PC-9 (cell line): ENCODE results near the gene PORCN. TPM values are rescaled to one million over a fixed set of nuclear protein-coding genes. Genes with fewer than 3 reads are reported as not detected.

ENCODE experiments used
- BruUV-seq: library from RNA; stranded (reverse); fragments of 400-500 nt; replicated peaks from 2 replicates; lab custom pipeline; 2021; lab: Mats Ljungman, UMichigan
- CTCF ChIA-PET: fragments of 300-600 bp; sonication (Branson Sonifier 250); formaldehyde crosslinking; loops from one replicate; lab custom pipeline; 2022; ENCODE audit warnings: antibody characterized with exemption; lab: Charles Lee
- POLR2A ChIA-PET: fragments of 300-600 bp; sonication (Branson Sonifier 250); formaldehyde crosslinking; loops from one replicate; lab custom pipeline; 2022; ENCODE audit warnings: antibody characterized with exemption; ENCODE audit not compliant: unreplicated experiment; lab: Charles Lee
- DNase-seq, 2 experiments: peaks; one replicate each; pipeline versions ENCODE4 v3.0.0 to v3.0.0-alpha.2; 2015 to 2022; ENCODE audit warnings: mixed read lengths in 1 of 2
- H2AFZ ChIP-seq: fragments of 200-600 bp; sonication (generic); 2 replicates; pipeline ENCODE4 v1.8.1; 2017; ENCODE audit warnings: antibody characterized with exemption
- H3F3A ChIP-seq: fragments of 200-600 bp; sonication (generic); 2 replicates; pipeline ENCODE4 v1.8.1; 2017; ENCODE audit warnings: antibody characterized with exemption, mild to moderate bottlenecking, low read depth; ENCODE audit not compliant: insufficient read depth
- H3K27ac ChIP-seq: fragments of 200-600 bp; sonication (generic); 2 replicates; pipeline ENCODE4 v1.6.1; 2016; ENCODE audit warnings: mixed run types
- H3K27me3 ChIP-seq: fragments of 200-600 bp; sonication (generic); 2 replicates; pipeline ENCODE4 v1.6.1; 2016; ENCODE audit warnings: low read depth, mixed run types; ENCODE audit not compliant: insufficient read depth
- H3K36me3 ChIP-seq: fragments of 200-600 bp; sonication (generic); 2 replicates; pipeline ENCODE4 v1.6.1; 2016; ENCODE audit warnings: low read depth, mixed run types
- H3K4me1 ChIP-seq: fragments of 200-600 bp; sonication (generic); replicated peaks from 2 replicates; pipeline ENCODE4 v1.6.1; 2016; ENCODE audit warnings: mixed run types; ENCODE audit not compliant: insufficient read depth
- H3K4me2 ChIP-seq: fragments of 200-600 bp; sonication (generic); 2 replicates; pipeline ENCODE4 v1.6.1; 2017; ENCODE audit warnings: mixed run types
- H3K4me3 ChIP-seq: fragments of 200-600 bp; sonication (generic); 2 replicates; pipeline ENCODE4 v1.6.1; 2016; ENCODE audit warnings: mixed run types
- H3K79me2 ChIP-seq: fragments of 200-600 bp; sonication (generic); 2 replicates; pipeline ENCODE4 v1.6.1; 2017; ENCODE audit warnings: low read depth, mixed run types
- H3K9me2 ChIP-seq: fragments of 200-600 bp; sonication (generic); 2 replicates; pipeline ENCODE4 v1.8.1; 2017; ENCODE audit warnings: mild to moderate bottlenecking; ENCODE audit not compliant: insufficient read depth
- H3K9me3 ChIP-seq: fragments of 200-600 bp; sonication (generic); 2 replicates; pipeline ENCODE4 v1.8.1; 2016; ENCODE audit warnings: low read depth; ENCODE audit not compliant: insufficient read depth
- H4K20me1 ChIP-seq: fragments of 200-600 bp; sonication (generic); 2 replicates; pipeline ENCODE4 v1.8.1; 2017; ENCODE audit not compliant: insufficient read depth
- CTCF ChIP-seq: fragments of 200-600 bp; sonication (generic); conservative IDR thresholded peaks from 2 replicates; pipeline ENCODE4 v1.6.1; 2017; ENCODE audit warnings: mixed run types, antibody characterized with exemption, mild to moderate bottlenecking, moderate library complexity
- EZH2 ChIP-seq: fragments of 200-600 bp; sonication (generic); IDR thresholded peaks from 2 replicates; pipeline ENCODE4 v1.8.0; 2017; ENCODE audit warnings: antibody characterized with exemption, low read depth
- intact Hi-C: fragments of 100-400 bp; cut with micrococcal nuclease; formaldehyde crosslinking; loops from one replicate; pipeline ENCODE4 v1.10.0; 2022; ENCODE audit not compliant: unreplicated experiment
- total RNA-seq: library from RNA; stranded (reverse); gene quantifications from 2 replicates; pipeline ENCODE4 v1.2.3, GENCODE V29; 2021

The PORCN gene
- total RNA-seq, 1 experiment from 2014 or later: 11.9 TPM

DNA sequence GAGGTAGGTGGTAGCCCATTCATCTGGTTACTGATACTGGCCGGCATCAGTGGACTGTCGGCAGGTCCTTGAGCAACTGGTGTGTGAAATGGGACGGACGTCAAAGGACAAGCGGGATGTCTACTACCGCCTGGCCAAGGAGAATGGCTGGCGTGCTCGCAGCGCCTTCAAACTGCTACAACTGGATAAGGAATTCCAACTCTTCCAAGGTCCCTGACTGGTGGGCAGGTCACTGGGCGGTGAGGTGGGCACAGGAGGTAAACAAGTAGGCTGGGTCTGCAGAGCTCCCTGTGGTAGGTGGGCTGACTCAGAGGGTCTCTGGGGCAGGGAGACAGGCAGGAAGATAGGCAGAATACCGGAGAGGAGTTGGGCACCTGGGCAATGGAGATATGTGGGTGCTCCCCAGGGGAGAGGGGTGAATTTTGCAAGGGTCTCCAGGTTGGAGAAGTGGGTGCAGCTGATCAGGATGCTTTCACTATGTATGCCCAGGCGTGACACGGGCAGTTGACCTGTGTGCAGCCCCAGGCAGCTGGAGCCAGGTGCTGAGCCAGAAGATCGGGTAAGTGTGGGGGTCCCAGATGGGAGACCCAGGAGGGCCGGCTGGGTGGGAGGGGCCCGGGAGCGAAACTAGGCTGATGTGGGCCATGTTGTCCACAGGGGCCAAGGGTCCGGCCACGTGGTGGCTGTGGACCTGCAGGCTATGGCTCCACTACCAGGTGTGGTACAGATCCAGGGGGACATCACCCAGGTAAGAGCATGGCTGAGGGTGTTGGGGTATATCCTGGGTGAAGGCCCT, 30.6 kb upstream of the PORCN start:
- no peaks in the 10 kb centered on the region for H3K9me2 ChIP-seq
- H3K27ac ChIP-seq: no peak overlapping the region
- H3K4me2 ChIP-seq: no peak overlapping the region
- no peaks in the 10 kb centered on the region for H3K9me3 ChIP-seq
- intact Hi-C loops: no loop called here
- no peak for TF ChIP-seq EZH2
- TF ChIP-seq CTCF: no peak
- no peak overlapping the region for H2AFZ ChIP-seq
- no peaks in the 10 kb centered on the region for H4K20me1 ChIP-seq
- ChIA-PET POLR2A (no interaction called here), CTCF (no interaction called here)
- H3K27me3 ChIP-seq: no peaks in the 10 kb centered on the region
- no peak for DNase-seq
- no peaks in the 10 kb centered on the region for H3F3A ChIP-seq
- H3K36me3 ChIP-seq: no peaks in the 10 kb centered on the region
- no peaks in the 10 kb centered on the region for H3K4me1 ChIP-seq
- H3K4me3 ChIP-seq: no peak overlapping the region
- BruUV-seq: no TSS peak
- peaks cover 19% of the 10 kb centered on the region for H3K79me2 ChIP-seq

GRCh38 chrX:48478806-48479205, 30.0 kb upstream of the PORCN start:
- Histone ChIP-seq H3K36me3 (no peaks in the 10 kb centered on the region), H4K20me1 (no peaks in the 10 kb centered on the region), H3K79me2 (peaks cover 19% of the 10 kb centered on the region), H3K4me3 (no peak overlapping the region), H3F3A (no peaks in the 10 kb centered on the region), H2AFZ (no peak overlapping the region), H3K9me2 (no peaks in the 10 kb centered on the region), H3K27ac (no peak overlapping the region), H3K4me1 (no peaks in the 10 kb centered on the region), H3K27me3 (no peaks in the 10 kb centered on the region), H3K4me2 (no peak overlapping the region), H3K9me3 (no peaks in the 10 kb centered on the region)
- CTCF ChIA-PET: no interaction called here
- DNase-seq: no peak
- TF ChIP-seq EZH2: no peak
- no peak for TF ChIP-seq CTCF
- POLR2A ChIA-PET: interaction anchor here (0.6 kb wide), 1 partner anchor 372 kb away, joined by 3 read pairs; no protein-coding TSS in a partner anchor
- no TSS peak for BruUV-seq
- intact Hi-C loops: no loop called here

GRCh38 chrX:48480142-48480541, 28.6 kb upstream of the PORCN start:
- H3K9me2 ChIP-seq: no peaks in the 10 kb centered on the region
- DNase-seq: no peak
- CTCF ChIA-PET: no interaction called here
- H4K20me1 ChIP-seq: no peaks in the 10 kb centered on the region
- H3K4me3 ChIP-seq: no peak overlapping the region
- H3K4me2 ChIP-seq: no peak overlapping the region
- BruUV-seq: no TSS peak
- no peak overlapping the region for H3K27ac ChIP-seq
- intact Hi-C loops: no loop called here
- H3F3A ChIP-seq: no peaks in the 10 kb centered on the region
- POLR2A ChIA-PET: interaction anchor here (0.9 kb wide), 1 partner anchor 24 kb away, joined by 9 read pairs; no protein-coding TSS in a partner anchor
- no peaks in the 10 kb centered on the region for H3K27me3 ChIP-seq
- H2AFZ ChIP-seq: no peak overlapping the region
- H3K4me1 ChIP-seq: no peaks in the 10 kb centered on the region
- no peak for TF ChIP-seq CTCF
- no peaks in the 10 kb centered on the region for H3K9me3 ChIP-seq
- peaks cover 19% of the 10 kb centered on the region for H3K79me2 ChIP-seq
- H3K36me3 ChIP-seq: no peaks in the 10 kb centered on the region
